ENCODE data around the gene PSMF1. TPM values are rescaled to one million over a fixed set of nuclear protein-coding genes. Genes with fewer than 3 reads are reported as not detected.
A peak's percentile ranks its signal among the peaks of the same experiment; 100 is the strongest.

Gene PSMF1
- total and polyA plus RNA-seq, 9 of the 15 experiments (the other 6 are each of a cell fraction or from before 2014, with no cell fraction given), result 8.5 to 192 (median 33.2) TPM

- in situ Hi-C loops (cut with MboI), result no loop called here
- FAIRE-seq, result no peak
- H3K4me2 ChIP-seq (ENCODE audit: insufficient read depth, low read length), result no peak overlapping the region
- no peaks in the 10 kb centered on the region for H3K36me3 ChIP-seq (ENCODE audit: control insufficient read depth, insufficient read depth, low read length)
- ChIA-PET POLR2A (no interaction called here), CTCF (ENCODE audit: low intra/inter-chr PET ratio) (no interaction called here)
- no peak for TF ChIP-seq FOXJ3 (CRISPR knock-in tag; IDR thresholded peaks at IDR 0.05)
- TF ChIP-seq MEIS2 (IDR thresholded peaks at IDR 0.05; ENCODE audit: partially characterized antibody), result peak; percentile 7
- no peak overlapping the region for H3K9ac ChIP-seq (ENCODE audit: insufficient read depth in 1 of 2, low read depth in 2 of 2, low read length in 2 of 2)
- ATAC-seq, result no peak
- no peaks in the 10 kb centered on the region for H3K79me2 ChIP-seq (ENCODE audit: control insufficient read depth, insufficient read depth, low read length)
- H3K27me3 ChIP-seq (ENCODE audit: control insufficient read depth in 2 of 2, insufficient read depth in 2 of 2, low read length in 2 of 2), result no peaks in the 10 kb centered on the region
- no peaks in the 10 kb centered on the region for H3K9me1 ChIP-seq (ENCODE audit: control insufficient read depth, insufficient read depth, low read length)
- H2AFZ ChIP-seq (ENCODE audit: low read depth, low read length), result no peak overlapping the region
- intact Hi-C loops (cut with micrococcal nuclease), result no loop called here
- 25% methylated on average over 6 of the region's 6 CpGs for WGBS (ENCODE audit: insufficient coverage, low coverage, missing lambda C conversion rate)
- H3K9me3 ChIP-seq (replicated peaks; ENCODE audit: control insufficient read depth, insufficient read depth, low read depth, low read length), result no peaks in the 10 kb centered on the region
- no peaks in the 10 kb centered on the region for H3K4me1 ChIP-seq (replicated peaks in 1 of 2; ENCODE audit: control insufficient read depth in 2 of 2, insufficient read depth in 2 of 2, low read length in 2 of 2)
- no TSS peak for BruUV-seq (replicated peaks)
- DNase-seq (ENCODE audit: extremely low read depth in 1 of 4, low spot score in 3 of 4), result no peak
- H3K4me3 ChIP-seq, result no peak overlapping the region
- H4K20me1 ChIP-seq (replicated peaks; ENCODE audit: control insufficient read depth, insufficient read depth, low read length), result no peaks in the 10 kb centered on the region
- H3K27ac ChIP-seq (ENCODE audit: extremely low read depth, low read depth, low read length), result no peak overlapping the region
Measured at GRCh38 chr20:1094751-1095150, 23.7 kb upstream of the PSMF1 start.

- no peak overlapping the region for H2AFZ ChIP-seq (ENCODE audit: low read depth, low read length)
- H3K4me3 ChIP-seq, result no peak overlapping the region
- DNase-seq (ENCODE audit: extremely low read depth in 1 of 4, low spot score in 3 of 4) (no peak), FAIRE-seq (no peak), ATAC-seq (no peak)
- POLR2A ChIA-PET, result no interaction called here
- H3K36me3 ChIP-seq (ENCODE audit: control insufficient read depth, insufficient read depth, low read length), result no peaks in the 10 kb centered on the region
- H3K79me2 ChIP-seq (ENCODE audit: control insufficient read depth, insufficient read depth, low read length), result no peaks in the 10 kb centered on the region
- H3K9me3 ChIP-seq (replicated peaks; ENCODE audit: control insufficient read depth, insufficient read depth, low read depth, low read length), result no peaks in the 10 kb centered on the region
- in situ Hi-C loops (cut with MboI) (no loop called here), intact Hi-C loops (cut with micrococcal nuclease) (no loop called here)
- CTCF ChIA-PET (ENCODE audit: low intra/inter-chr PET ratio), result no interaction called here
- no peak overlapping the region for H3K4me2 ChIP-seq (ENCODE audit: insufficient read depth, low read length)
- no peaks in the 10 kb centered on the region for H3K4me1 ChIP-seq (replicated peaks in 1 of 2; ENCODE audit: control insufficient read depth in 2 of 2, insufficient read depth in 2 of 2, low read length in 2 of 2)
- no peak overlapping the region for H3K9ac ChIP-seq (ENCODE audit: insufficient read depth in 1 of 2, low read depth in 2 of 2, low read length in 2 of 2)
- BruUV-seq (replicated peaks), result no TSS peak
- no peaks in the 10 kb centered on the region for H3K27me3 ChIP-seq (ENCODE audit: control insufficient read depth in 2 of 2, insufficient read depth in 2 of 2, low read length in 2 of 2)
- no peaks in the 10 kb centered on the region for H4K20me1 ChIP-seq (replicated peaks; ENCODE audit: control insufficient read depth, insufficient read depth, low read length)
- H3K9me1 ChIP-seq (ENCODE audit: control insufficient read depth, insufficient read depth, low read length), result no peaks in the 10 kb centered on the region
- no peak overlapping the region for H3K27ac ChIP-seq (ENCODE audit: extremely low read depth, low read depth, low read length)
- no peak for TF ChIP-seq FOXA3 (CRISPR knock-in tag; conservative IDR thresholded peaks at IDR 0.05 in 1 of 2, IDR thresholded peaks at IDR 0.05 in 1 of 2)
- no peak for TF ChIP-seq HMBOX1 (IDR thresholded peaks at IDR 0.05)
- no peak for TF ChIP-seq SMAD3 (CRISPR knock-in tag; conservative IDR thresholded peaks at IDR 0.05)
- TF ChIP-seq MYC (IDR thresholded peaks at IDR 0.05; ENCODE audit: low read depth, low read length), result no peak
- no peak for TF ChIP-seq MYC (CRISPR knock-in tag; IDR thresholded peaks at IDR 0.05; ENCODE audit: borderline replicate concordance, low read depth)
- no peak for TF ChIP-seq KAT7 (CRISPR knock-in tag; IDR thresholded peaks at IDR 0.05; ENCODE audit: borderline replicate concordance)
- TF ChIP-seq, protein P1, sequence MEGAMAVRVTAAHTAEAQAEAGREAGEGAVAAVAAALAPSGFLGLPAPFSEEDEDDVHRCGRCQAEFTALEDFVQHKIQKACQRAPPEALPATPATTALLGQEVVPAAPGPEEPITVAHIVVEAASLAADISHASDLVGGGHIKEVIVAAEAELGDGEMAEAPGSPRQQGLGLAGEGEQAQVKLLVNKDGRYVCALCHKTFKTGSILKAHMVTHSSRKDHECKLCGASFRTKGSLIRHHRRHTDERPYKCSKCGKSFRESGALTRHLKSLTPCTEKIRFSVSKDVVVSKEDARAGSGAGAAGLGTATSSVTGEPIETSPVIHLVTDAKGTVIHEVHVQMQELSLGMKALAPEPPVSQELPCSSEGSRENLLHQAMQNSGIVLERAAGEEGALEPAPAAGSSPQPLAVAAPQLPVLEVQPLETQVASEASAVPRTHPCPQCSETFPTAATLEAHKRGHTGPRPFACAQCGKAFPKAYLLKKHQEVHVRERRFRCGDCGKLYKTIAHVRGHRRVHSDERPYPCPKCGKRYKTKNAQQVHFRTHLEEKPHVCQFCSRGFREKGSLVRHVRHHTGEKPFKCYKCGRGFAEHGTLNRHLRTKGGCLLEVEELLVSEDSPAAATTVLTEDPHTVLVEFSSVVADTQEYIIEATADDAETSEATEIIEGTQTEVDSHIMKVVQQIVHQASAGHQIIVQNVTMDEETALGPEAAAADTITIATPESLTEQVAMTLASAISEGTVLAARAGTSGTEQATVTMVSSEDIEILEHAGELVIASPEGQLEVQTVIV (CRISPR knock-in tag; IDR thresholded peaks at IDR 0.05; ENCODE audit: borderline replicate concordance), result no peak
- TF ChIP-seq MYBL2 (IDR thresholded peaks at IDR 0.05; ENCODE audit: low read depth), result no peak
- TF ChIP-seq MYBL2 (CRISPR knock-in tag; IDR thresholded peaks at IDR 0.05; ENCODE audit: borderline replicate concordance), result no peak
- TF ChIP-seq, protein P2, sequence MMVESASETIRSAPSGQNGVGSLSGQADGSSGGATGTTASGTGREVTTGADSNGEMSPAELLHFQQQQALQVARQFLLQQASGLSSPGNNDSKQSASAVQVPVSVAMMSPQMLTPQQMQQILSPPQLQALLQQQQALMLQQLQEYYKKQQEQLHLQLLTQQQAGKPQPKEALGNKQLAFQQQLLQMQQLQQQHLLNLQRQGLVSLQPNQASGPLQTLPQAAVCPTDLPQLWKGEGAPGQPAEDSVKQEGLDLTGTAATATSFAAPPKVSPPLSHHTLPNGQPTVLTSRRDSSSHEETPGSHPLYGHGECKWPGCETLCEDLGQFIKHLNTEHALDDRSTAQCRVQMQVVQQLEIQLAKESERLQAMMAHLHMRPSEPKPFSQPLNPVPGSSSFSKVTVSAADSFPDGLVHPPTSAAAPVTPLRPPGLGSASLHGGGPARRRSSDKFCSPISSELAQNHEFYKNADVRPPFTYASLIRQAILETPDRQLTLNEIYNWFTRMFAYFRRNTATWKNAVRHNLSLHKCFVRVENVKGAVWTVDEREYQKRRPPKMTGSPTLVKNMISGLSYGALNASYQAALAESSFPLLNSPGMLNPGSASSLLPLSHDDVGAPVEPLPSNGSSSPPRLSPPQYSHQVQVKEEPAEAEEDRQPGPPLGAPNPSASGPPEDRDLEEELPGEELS (CRISPR knock-in tag; IDR thresholded peaks at IDR 0.05; ENCODE audit: borderline replicate concordance), result no peak
Measured at GRCh38 chr20:1101533-1101932, 16.9 kb upstream of the PSMF1 start.
